Effector CD4-positive, alpha-beta T cell (primary cell): ENCODE results near the gene CACNB2.
"Not testable (repeated sequence)": the region's sequence is repeated elsewhere in the genome, so short reads cannot be mapped to it uniquely, and the experiment has no call there.

Source experiments
- DNase-seq: peaks from one replicate; pipeline ENCODE4 v3.0.0-alpha.2; 2020

The CACNB2 gene

GRCh38 chr10:18577823-18578685, 437.8 kb downstream of the CACNB2 start:
- DNase-seq: no peak

GRCh38 chr10:18582803-18583202, 442.6 kb downstream of the CACNB2 start:
- no peak for DNase-seq

GRCh38 chr10:18583575-18584270, 443.5 kb downstream of the CACNB2 start:
- DNase-seq: no peak

DNA sequence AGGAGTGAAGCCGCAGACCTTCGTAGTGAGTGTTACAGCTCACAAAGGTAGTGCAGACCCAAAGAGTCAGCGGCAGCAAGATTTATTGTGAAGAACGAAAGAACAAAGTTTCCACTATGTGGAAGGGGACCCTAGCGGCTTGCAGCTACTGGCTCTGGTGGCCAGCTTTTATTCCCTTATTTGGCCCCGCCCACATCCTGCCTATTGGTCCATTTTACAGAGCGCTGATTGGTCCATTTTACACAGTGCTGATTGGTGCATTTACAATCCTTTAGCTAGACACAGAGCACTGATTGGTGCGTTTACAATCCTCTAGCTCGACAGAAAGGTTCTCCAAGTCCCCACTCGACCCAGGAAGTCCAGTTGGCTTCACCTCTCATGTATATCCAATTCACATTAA, 446.4 kb downstream of the CACNB2 start:
- DNase-seq: not testable (repeated sequence)

GRCh38 chr10:18591141-18591540, 450.9 kb downstream of the CACNB2 start:
- DNase-seq: not testable (repeated sequence)
